ENCODE data around the gene TEK. TPM values are rescaled to one million over a fixed set of nuclear protein-coding genes. Genes with fewer than 3 reads are reported as not detected.

TEK gene
- total and polyA plus RNA-seq, 9 of the 15 experiments (the other 6 are each of a cell fraction or from before 2014, with no cell fraction given): 0.03 to 0.13 (median 0.06) TPM

DNA sequence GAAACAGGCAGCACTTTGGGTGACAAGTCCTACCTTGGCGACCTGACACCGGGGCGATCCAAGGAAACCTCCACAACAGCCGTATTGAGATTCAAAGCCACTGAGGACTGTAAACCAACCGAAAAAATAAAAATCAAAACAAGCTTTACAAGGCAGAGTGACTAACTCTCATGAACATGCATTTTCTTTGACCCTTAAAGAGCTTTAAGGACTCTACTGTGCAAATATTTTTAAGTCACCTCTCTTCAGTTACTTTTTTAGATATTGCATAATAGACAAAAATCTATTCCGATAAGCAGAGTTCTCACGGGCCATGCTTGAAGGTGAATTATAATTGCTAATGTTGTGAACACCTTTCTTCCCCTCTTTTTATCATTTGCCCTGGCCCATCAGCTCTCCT is 149.6 kb downstream of the TEK start:
- FAIRE-seq: no peak
- DNase-seq (ENCODE audit: extremely low read depth in 1 of 4, low spot score in 3 of 4): no peak
- H3K4me2 ChIP-seq (ENCODE audit: insufficient read depth, low read length): no peak overlapping the region
- H4K20me1 ChIP-seq (replicated peaks; ENCODE audit: control insufficient read depth, insufficient read depth, low read length): no peaks in the 10 kb centered on the region
- H3K27ac ChIP-seq (ENCODE audit: extremely low read depth, low read depth, low read length): no peak overlapping the region
- no peak overlapping the region for H2AFZ ChIP-seq (ENCODE audit: low read depth, low read length)
- no peaks in the 10 kb centered on the region for H3K9me1 ChIP-seq (ENCODE audit: control insufficient read depth, insufficient read depth, low read length)
- H3K4me1 ChIP-seq (replicated peaks in 1 of 2; ENCODE audit: control insufficient read depth in 2 of 2, insufficient read depth in 2 of 2, low read length in 2 of 2): no peaks in the 10 kb centered on the region
- CTCF ChIA-PET (ENCODE audit: low intra/inter-chr PET ratio): no interaction called here
- no TSS peak for BruUV-seq (replicated peaks)
- no peaks in the 10 kb centered on the region for H3K36me3 ChIP-seq (ENCODE audit: control insufficient read depth, insufficient read depth, low read length)
- 0% methylated on average over 1 of the region's 7 CpGs for WGBS (ENCODE audit: insufficient coverage, low coverage, missing lambda C conversion rate)
- no peak overlapping the region for H3K9ac ChIP-seq (ENCODE audit: insufficient read depth in 1 of 2, low read depth in 2 of 2, low read length in 2 of 2)
- in situ Hi-C loops (cut with MboI) (no loop called here), intact Hi-C loops (cut with micrococcal nuclease) (no loop called here)
- no peak for ATAC-seq
- no peak overlapping the region for H3K4me3 ChIP-seq
- POLR2A ChIA-PET: no interaction called here
- no peaks in the 10 kb centered on the region for H3K79me2 ChIP-seq (ENCODE audit: control insufficient read depth, insufficient read depth, low read length)
- no peaks in the 10 kb centered on the region for H3K27me3 ChIP-seq (ENCODE audit: control insufficient read depth in 2 of 2, insufficient read depth in 2 of 2, low read length in 2 of 2)
- no peaks in the 10 kb centered on the region for H3K9me3 ChIP-seq (replicated peaks; ENCODE audit: control insufficient read depth, insufficient read depth, low read depth, low read length)
- TF ChIP-seq, protein P1, sequence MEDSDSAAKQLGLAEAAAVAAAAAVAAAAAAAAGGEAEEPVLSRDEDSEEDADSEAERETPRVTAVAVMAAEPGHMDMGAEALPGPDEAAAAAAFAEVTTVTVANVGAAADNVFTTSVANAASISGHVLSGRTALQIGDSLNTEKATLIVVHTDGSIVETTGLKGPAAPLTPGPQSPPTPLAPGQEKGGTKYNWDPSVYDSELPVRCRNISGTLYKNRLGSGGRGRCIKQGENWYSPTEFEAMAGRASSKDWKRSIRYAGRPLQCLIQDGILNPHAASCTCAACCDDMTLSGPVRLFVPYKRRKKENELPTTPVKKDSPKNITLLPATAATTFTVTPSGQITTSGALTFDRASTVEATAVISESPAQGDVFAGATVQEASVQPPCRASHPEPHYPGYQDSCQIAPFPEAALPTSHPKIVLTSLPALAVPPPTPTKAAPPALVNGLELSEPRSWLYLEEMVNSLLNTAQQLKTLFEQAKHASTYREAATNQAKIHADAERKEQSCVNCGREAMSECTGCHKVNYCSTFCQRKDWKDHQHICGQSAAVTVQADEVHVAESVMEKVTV (CRISPR knock-in tag; IDR thresholded peaks at IDR 0.05): no peak
- TF ChIP-seq ZNF212 (CRISPR knock-in tag; IDR thresholded peaks at IDR 0.05) (no peak), PTTG1 (tag; IDR thresholded peaks at IDR 0.05; ENCODE audit: low read depth) (no peak), ETS2 (tag; IDR thresholded peaks at IDR 0.05; ENCODE audit: borderline replicate concordance, poor library complexity, severe bottlenecking) (no peak), PHF21A (IDR thresholded peaks at IDR 0.05; ENCODE audit: borderline replicate concordance, low read depth) (no peak), ARID1B (IDR thresholded peaks at IDR 0.05) (no peak), ZNF253 (CRISPR knock-in tag; conservative IDR thresholded peaks at IDR 0.05) (no peak), ZNF830 (CRISPR knock-in tag; IDR thresholded peaks at IDR 0.05) (no peak), ZNF316 (IDR thresholded peaks at IDR 0.05) (no peak), ZNF232 (CRISPR knock-in tag; IDR thresholded peaks at IDR 0.05) (no peak)
- TF ChIP-seq, protein P2, sequence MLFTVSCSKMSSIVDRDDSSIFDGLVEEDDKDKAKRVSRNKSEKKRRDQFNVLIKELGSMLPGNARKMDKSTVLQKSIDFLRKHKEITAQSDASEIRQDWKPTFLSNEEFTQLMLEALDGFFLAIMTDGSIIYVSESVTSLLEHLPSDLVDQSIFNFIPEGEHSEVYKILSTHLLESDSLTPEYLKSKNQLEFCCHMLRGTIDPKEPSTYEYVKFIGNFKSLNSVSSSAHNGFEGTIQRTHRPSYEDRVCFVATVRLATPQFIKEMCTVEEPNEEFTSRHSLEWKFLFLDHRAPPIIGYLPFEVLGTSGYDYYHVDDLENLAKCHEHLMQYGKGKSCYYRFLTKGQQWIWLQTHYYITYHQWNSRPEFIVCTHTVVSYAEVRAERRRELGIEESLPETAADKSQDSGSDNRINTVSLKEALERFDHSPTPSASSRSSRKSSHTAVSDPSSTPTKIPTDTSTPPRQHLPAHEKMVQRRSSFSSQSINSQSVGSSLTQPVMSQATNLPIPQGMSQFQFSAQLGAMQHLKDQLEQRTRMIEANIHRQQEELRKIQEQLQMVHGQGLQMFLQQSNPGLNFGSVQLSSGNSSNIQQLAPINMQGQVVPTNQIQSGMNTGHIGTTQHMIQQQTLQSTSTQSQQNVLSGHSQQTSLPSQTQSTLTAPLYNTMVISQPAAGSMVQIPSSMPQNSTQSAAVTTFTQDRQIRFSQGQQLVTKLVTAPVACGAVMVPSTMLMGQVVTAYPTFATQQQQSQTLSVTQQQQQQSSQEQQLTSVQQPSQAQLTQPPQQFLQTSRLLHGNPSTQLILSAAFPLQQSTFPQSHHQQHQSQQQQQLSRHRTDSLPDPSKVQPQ (CRISPR knock-in tag; IDR thresholded peaks at IDR 0.05; ENCODE audit: borderline replicate concordance): no peak
- TF ChIP-seq, protein P3, sequence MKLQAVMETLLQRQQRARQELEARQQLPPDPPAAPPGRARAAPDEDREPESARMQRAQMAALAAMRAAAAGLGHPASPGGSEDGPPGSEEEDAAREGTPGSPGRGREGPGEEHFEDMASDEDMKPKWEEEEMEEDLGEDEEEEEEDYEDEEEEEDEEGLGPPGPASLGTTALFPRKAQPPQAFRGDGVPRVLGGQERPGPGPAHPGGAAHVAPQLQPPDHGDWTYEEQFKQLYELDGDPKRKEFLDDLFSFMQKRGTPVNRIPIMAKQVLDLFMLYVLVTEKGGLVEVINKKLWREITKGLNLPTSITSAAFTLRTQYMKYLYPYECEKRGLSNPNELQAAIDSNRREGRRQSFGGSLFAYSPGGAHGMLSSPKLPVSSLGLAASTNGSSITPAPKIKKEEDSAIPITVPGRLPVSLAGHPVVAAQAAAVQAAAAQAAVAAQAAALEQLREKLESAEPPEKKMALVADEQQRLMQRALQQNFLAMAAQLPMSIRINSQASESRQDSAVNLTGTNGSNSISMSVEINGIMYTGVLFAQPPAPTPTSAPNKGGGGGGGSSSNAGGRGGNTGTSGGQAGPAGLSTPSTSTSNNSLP (IDR thresholded peaks at IDR 0.05; ENCODE audit: borderline replicate concordance, low read depth, low read length): no peak
